HCT116 (cell line): ENCODE results near the gene RBM33. TPM values are rescaled to one million over a fixed set of nuclear protein-coding genes. Genes with fewer than 3 reads are reported as not detected.

Source experiments
- ATAC-seq: fragments of 200-7000 bp; cut with Tn5 transposase; 2 replicates; pipeline ENCODE4 v1.9.1; 2020; ENCODE audit warnings: mild to moderate bottlenecking, moderate library complexity
- BruUV-seq: library from RNA; stranded (reverse); fragments of 400-500 nt; replicated peaks from 2 replicates; lab custom pipeline; 2021; lab: Mats Ljungman, UMichigan
- CTCF ChIA-PET: fragments of 300-600 bp; sonication (Branson Sonifier 250); formaldehyde crosslinking; loops from one replicate; lab custom pipeline; 2021; ENCODE audit warnings: antibody characterized with exemption; lab: Charles Lee
- POLR2A ChIA-PET: fragments of 300-600, 350-600 bp; sonication (Branson Sonifier 250); formaldehyde crosslinking; loops from one replicate; lab custom pipeline; 2021; ENCODE audit warnings: antibody characterized with exemption; lab: Charles Lee
- RAD21 ChIA-PET, 2 experiments: fragments of 300-600 bp; sonication (Branson Sonifier 250); formaldehyde crosslinking; loops; one replicate each; lab custom pipeline; 2023; ENCODE audit warnings: low total read pairs in 2 of 2; ENCODE audit not compliant: uncharacterized antibody in 2 of 2, unreplicated experiment in 2 of 2, low non-redundant PET in 1 of 2; lab: Charles Lee
- DNase-seq: peaks from one replicate; pipeline ENCODE4 v3.0.0-alpha.2; 2010; ENCODE audit warnings: low read depth, low spot score
- H2AFZ ChIP-seq: fragments of 200-600 bp; shearing (Covaris generic), sonication (generic); 2 replicates; pipeline ENCODE4 v1.6.1; 2017; ENCODE audit warnings: low read depth, mixed run types, mixed read lengths, antibody characterized with exemption, low read length; ENCODE audit not compliant: poor library complexity, severe bottlenecking
- H3K27ac ChIP-seq: 2 replicates; pipeline ENCODE4 v1.5.1; 2012; ENCODE audit warnings: low read depth, low read length
- H3K27me3 ChIP-seq: fragments of 200-600 bp; sonication (generic); 2 replicates; pipeline ENCODE4 v1.6.1; 2016; ENCODE audit warnings: mixed run types, low read length, mixed read lengths; ENCODE audit not compliant: insufficient read depth
- H3K36me3 ChIP-seq, 2 experiments: fragments of 200-500 bp in 1 of 2; fragments of 200-600 bp in 1 of 2; sonication (Bioruptor generic) in 1 of 2; sonication (generic) in 1 of 2; 2 replicates each; pipeline versions ENCODE4 v1.5.1 to v1.6.1; 2014 to 2016; ENCODE audit warnings: low read length in 2 of 2, inconsistent platforms in 1 of 2, mixed read lengths in 1 of 2, mixed run types in 1 of 2; ENCODE audit not compliant: insufficient read depth in 2 of 2, control insufficient read depth in 1 of 2
- H3K4me1 ChIP-seq, 2 experiments: fragments of 200-600 bp in 1 of 2; sonication (generic) in 1 of 2; 2 replicates each; pipeline versions ENCODE4 v1.5.1 to v1.6.1; 2012 to 2017; ENCODE audit warnings: low read length in 2 of 2, inconsistent platforms in 1 of 2, mild to moderate bottlenecking in 1 of 2, mixed read lengths in 1 of 2, mixed run types in 1 of 2, moderate library complexity in 1 of 2; ENCODE audit not compliant: insufficient read depth in 2 of 2, control insufficient read depth in 1 of 2
- H3K4me2 ChIP-seq: fragments of 200-600 bp; sonication (generic); 2 replicates; pipeline ENCODE4 v1.6.1; 2017; ENCODE audit warnings: mixed run types, low read length, mixed read lengths
- H3K4me3 ChIP-seq, 2 experiments: fragments of 200-600 bp in 1 of 2; sonication (generic) in 1 of 2; replicated peaks in 1 of 2; 2 replicates each; pipeline ENCODE4 v1.5.1; 2011 to 2016; ENCODE audit warnings: low read length in 2 of 2, control low read depth in 1 of 2, low read depth in 1 of 2, mild to moderate bottlenecking in 1 of 2, mixed read lengths in 1 of 2, mixed run types in 1 of 2
- H3K79me2 ChIP-seq: fragments of 200-600 bp; sonication (generic); 2 replicates; pipeline ENCODE4 v1.6.1; 2017; ENCODE audit warnings: mild to moderate bottlenecking, mixed run types, low read length, moderate library complexity, mixed read lengths; ENCODE audit not compliant: insufficient read depth
- H3K9ac ChIP-seq: fragments of 200-600 bp; sonication (generic); 2 replicates; pipeline ENCODE4 v1.6.1; 2016; ENCODE audit warnings: low read length, mixed read lengths
- H3K9me2 ChIP-seq: fragments of 200-600 bp; sonication (generic), shearing (Covaris generic); 2 replicates; pipeline ENCODE4 v1.6.1; 2017; ENCODE audit warnings: mixed run types, mild to moderate bottlenecking, moderate library complexity; ENCODE audit not compliant: insufficient read depth
- H3K9me3 ChIP-seq, 2 experiments: fragments of 200-500 bp in 1 of 2; fragments of 200-600 bp in 1 of 2; sonication (Bioruptor generic) in 1 of 2; sonication (generic) in 1 of 2; 2 replicates each; pipeline ENCODE4 v1.6.1; 2014 to 2017; ENCODE audit warnings: low read length in 2 of 2, mixed read lengths in 2 of 2, inconsistent platforms in 1 of 2, low read depth in 1 of 2, mild to moderate bottlenecking in 1 of 2, mixed run types in 1 of 2, moderate library complexity in 1 of 2; ENCODE audit not compliant: control insufficient read depth in 1 of 2, insufficient read depth in 1 of 2
- H4K20me1 ChIP-seq: fragments of 200-600 bp; sonication (generic), shearing (Covaris generic); 2 replicates; pipeline ENCODE4 v1.6.1; 2017; ENCODE audit warnings: mixed run types, mild to moderate bottlenecking, moderate library complexity; ENCODE audit not compliant: insufficient read depth
- CBX3 ChIP-seq: IDR thresholded peaks from 2 replicates; pipeline ENCODE4 v1.6.1; 2012; ENCODE audit warnings: low read depth
- CEBPB ChIP-seq: IDR thresholded peaks from 2 replicates; pipeline ENCODE4 v1.6.1; 2012; ENCODE audit warnings: low read depth
- EGR1 ChIP-seq: IDR thresholded peaks from 2 replicates; pipeline ENCODE4 v1.6.1; 2012; ENCODE audit warnings: low read depth
- EZH2 ChIP-seq: fragments of 200-600 bp; sonication (generic); IDR thresholded peaks from 2 replicates; pipeline ENCODE4 v1.6.1; 2017; ENCODE audit warnings: antibody characterized with exemption, mixed run types
- EZH2phosphoT487 ChIP-seq: fragments of 200-600 bp; IDR thresholded peaks from 2 replicates; pipeline ENCODE4 v1.6.1; 2018; ENCODE audit warnings: antibody characterized with exemption, borderline replicate concordance
- JUND ChIP-seq: IDR thresholded peaks from 2 replicates; pipeline ENCODE4 v1.6.1; 2012
- POLR2A ChIP-seq: IDR thresholded peaks from 2 replicates; pipeline ENCODE4 v1.7.0; 2011; ENCODE audit warnings: borderline replicate concordance; ENCODE audit not compliant: insufficient read depth, insufficient read length; ENCODE audit errors: extremely low read depth
- POLR2AphosphoS5 ChIP-seq: IDR thresholded peaks from 2 replicates; pipeline ENCODE4 v1.6.1; 2011; ENCODE audit warnings: mild to moderate bottlenecking, low read depth, low read length, moderate library complexity
- RAD21 ChIP-seq: IDR thresholded peaks from 2 replicates; pipeline ENCODE4 v1.6.1; 2012; ENCODE audit warnings: low read depth, mild to moderate bottlenecking
- SIN3A ChIP-seq: IDR thresholded peaks from 2 replicates; pipeline ENCODE4 v1.6.1; 2012; ENCODE audit warnings: low read depth
- SP1 ChIP-seq: IDR thresholded peaks from 2 replicates; pipeline ENCODE4 v1.6.1; 2012; ENCODE audit warnings: low read depth
- SRF ChIP-seq: IDR thresholded peaks from 2 replicates; pipeline ENCODE4 v1.6.1; 2012; ENCODE audit warnings: low read depth
- TCF7L2 ChIP-seq: IDR thresholded peaks from 2 replicates; pipeline ENCODE4 v1.7.0; 2011; ENCODE audit warnings: borderline replicate concordance, inconsistent platforms; ENCODE audit not compliant: insufficient read depth, insufficient read length; ENCODE audit errors: extremely low read depth
- ZNF274 ChIP-seq: fragments of 200-500 bp; sonication (Bioruptor generic); IDR thresholded peaks from 2 replicates; pipeline ENCODE4 v1.6.1; 2014; ENCODE audit warnings: mild to moderate bottlenecking, low read depth, low read length, inconsistent platforms
- intact Hi-C: fragments of 100-400 bp; cut with micrococcal nuclease; formaldehyde crosslinking; loops from 2 replicates; pipeline ENCODE4 v1.10.0; 2022
- total RNA-seq: library from RNA; stranded (reverse); gene quantifications from one replicate; pipeline ENCODE4 v1.2.1, GENCODE V29; 2021; ENCODE audit not compliant: unreplicated experiment
- TF ChIP-seq, protein P1 (sequence below): IDR thresholded peaks from 2 replicates; pipeline ENCODE4 v1.6.1; 2012; ENCODE audit warnings: low read depth
- TF ChIP-seq, protein P2 (sequence below): IDR thresholded peaks from 2 replicates; pipeline ENCODE4 v1.6.1; 2012
- TF ChIP-seq, protein P3 (sequence below): IDR thresholded peaks from 2 replicates; pipeline ENCODE4 v1.6.1; 2011; ENCODE audit warnings: mild to moderate bottlenecking, low read length, moderate library complexity; ENCODE audit not compliant: insufficient replicate concordance; ENCODE audit errors: extremely low read depth

RBM33 gene
- total RNA-seq, 1 experiment from 2014 or later = 64.3 TPM

DNA sequence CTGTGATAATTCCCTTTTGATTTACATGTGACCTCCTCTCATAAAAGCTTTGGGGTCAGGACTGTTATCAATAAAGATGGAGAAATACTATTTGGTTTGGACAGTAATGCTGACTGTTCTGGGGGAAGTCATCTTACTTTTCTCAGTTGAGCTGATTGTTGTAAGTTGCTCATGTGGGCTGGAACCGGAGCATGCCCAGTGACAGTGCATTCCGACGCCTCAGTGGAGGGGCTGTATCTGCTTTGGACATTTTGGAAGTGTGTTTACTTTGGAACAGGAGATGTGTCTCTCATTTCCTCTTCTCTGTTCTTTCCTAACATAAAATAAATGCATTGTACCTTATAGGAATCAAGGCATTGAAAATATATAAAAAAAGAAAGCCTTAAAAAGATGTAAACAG lies 30.1 kb downstream of the RBM33 start:
- no peaks in the 10 kb centered on the region for H3K9me2 ChIP-seq
- H3K4me3 ChIP-seq = no peak overlapping the region
- H3K4me2 ChIP-seq = no peak overlapping the region
- H3K4me1 ChIP-seq = no peaks in the 10 kb centered on the region
- H3K27me3 ChIP-seq = no peaks in the 10 kb centered on the region
- no peaks in the 10 kb centered on the region for H3K9me3 ChIP-seq
- TF ChIP-seq, protein P1, sequence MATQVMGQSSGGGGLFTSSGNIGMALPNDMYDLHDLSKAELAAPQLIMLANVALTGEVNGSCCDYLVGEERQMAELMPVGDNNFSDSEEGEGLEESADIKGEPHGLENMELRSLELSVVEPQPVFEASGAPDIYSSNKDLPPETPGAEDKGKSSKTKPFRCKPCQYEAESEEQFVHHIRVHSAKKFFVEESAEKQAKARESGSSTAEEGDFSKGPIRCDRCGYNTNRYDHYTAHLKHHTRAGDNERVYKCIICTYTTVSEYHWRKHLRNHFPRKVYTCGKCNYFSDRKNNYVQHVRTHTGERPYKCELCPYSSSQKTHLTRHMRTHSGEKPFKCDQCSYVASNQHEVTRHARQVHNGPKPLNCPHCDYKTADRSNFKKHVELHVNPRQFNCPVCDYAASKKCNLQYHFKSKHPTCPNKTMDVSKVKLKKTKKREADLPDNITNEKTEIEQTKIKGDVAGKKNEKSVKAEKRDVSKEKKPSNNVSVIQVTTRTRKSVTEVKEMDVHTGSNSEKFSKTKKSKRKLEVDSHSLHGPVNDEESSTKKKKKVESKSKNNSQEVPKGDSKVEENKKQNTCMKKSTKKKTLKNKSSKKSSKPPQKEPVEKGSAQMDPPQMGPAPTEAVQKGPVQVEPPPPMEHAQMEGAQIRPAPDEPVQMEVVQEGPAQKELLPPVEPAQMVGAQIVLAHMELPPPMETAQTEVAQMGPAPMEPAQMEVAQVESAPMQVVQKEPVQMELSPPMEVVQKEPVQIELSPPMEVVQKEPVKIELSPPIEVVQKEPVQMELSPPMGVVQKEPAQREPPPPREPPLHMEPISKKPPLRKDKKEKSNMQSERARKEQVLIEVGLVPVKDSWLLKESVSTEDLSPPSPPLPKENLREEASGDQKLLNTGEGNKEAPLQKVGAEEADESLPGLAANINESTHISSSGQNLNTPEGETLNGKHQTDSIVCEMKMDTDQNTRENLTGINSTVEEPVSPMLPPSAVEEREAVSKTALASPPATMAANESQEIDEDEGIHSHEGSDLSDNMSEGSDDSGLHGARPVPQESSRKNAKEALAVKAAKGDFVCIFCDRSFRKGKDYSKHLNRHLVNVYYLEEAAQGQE = no peak
- TF ChIP-seq POLR2AphosphoS5 = no peak
- no peak for TF ChIP-seq RAD21
- TF ChIP-seq SRF = no peak
- TF ChIP-seq CEBPB = no peak
- TF ChIP-seq, protein P2, sequence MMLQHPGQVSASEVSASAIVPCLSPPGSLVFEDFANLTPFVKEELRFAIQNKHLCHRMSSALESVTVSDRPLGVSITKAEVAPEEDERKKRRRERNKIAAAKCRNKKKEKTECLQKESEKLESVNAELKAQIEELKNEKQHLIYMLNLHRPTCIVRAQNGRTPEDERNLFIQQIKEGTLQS = no peak
- TF ChIP-seq SP1 = no peak
- no peak for TF ChIP-seq EGR1
- TF ChIP-seq, protein P3, sequence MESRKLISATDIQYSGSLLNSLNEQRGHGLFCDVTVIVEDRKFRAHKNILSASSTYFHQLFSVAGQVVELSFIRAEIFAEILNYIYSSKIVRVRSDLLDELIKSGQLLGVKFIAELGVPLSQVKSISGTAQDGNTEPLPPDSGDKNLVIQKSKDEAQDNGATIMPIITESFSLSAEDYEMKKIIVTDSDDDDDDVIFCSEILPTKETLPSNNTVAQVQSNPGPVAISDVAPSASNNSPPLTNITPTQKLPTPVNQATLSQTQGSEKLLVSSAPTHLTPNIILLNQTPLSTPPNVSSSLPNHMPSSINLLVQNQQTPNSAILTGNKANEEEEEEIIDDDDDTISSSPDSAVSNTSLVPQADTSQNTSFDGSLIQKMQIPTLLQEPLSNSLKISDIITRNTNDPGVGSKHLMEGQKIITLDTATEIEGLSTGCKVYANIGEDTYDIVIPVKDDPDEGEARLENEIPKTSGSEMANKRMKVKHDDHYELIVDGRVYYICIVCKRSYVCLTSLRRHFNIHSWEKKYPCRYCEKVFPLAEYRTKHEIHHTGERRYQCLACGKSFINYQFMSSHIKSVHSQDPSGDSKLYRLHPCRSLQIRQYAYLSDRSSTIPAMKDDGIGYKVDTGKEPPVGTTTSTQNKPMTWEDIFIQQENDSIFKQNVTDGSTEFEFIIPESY = no peak
- TF ChIP-seq CBX3 = no peak
- TF ChIP-seq SIN3A = no peak
- no peak for TF ChIP-seq POLR2A
- no peak for TF ChIP-seq EZH2
- TF ChIP-seq EZH2phosphoT487 = no peak
- no peak for TF ChIP-seq TCF7L2
- TF ChIP-seq JUND = no peak
- no peak for TF ChIP-seq ZNF274
- TSS peak; percentile 16 for BruUV-seq
- H3K36me3 ChIP-seq = 0 out of 4 replicates have a peak, but pooled peaks cover 0 to 2% of the 10 kb centered on the region in 2 experiments
- CTCF ChIA-PET = no interaction called here
- RAD21 ChIA-PET = no interaction called here
- intact Hi-C loops = no loop called here
- POLR2A ChIA-PET = no interaction called here
- no peak overlapping the region for H3K27ac ChIP-seq
- DNase-seq = no peak
- no peak for ATAC-seq
- 0 out of 2 replicates have a peak, but pooled peaks cover 3% of the 10 kb centered on the region for H4K20me1 ChIP-seq
- H3K9ac ChIP-seq = no peak overlapping the region
- H2AFZ ChIP-seq = no peak overlapping the region
- peaks cover 92% of the 10 kb centered on the region for H3K79me2 ChIP-seq
